ENCODE data around the gene LRP5.

DNA sequence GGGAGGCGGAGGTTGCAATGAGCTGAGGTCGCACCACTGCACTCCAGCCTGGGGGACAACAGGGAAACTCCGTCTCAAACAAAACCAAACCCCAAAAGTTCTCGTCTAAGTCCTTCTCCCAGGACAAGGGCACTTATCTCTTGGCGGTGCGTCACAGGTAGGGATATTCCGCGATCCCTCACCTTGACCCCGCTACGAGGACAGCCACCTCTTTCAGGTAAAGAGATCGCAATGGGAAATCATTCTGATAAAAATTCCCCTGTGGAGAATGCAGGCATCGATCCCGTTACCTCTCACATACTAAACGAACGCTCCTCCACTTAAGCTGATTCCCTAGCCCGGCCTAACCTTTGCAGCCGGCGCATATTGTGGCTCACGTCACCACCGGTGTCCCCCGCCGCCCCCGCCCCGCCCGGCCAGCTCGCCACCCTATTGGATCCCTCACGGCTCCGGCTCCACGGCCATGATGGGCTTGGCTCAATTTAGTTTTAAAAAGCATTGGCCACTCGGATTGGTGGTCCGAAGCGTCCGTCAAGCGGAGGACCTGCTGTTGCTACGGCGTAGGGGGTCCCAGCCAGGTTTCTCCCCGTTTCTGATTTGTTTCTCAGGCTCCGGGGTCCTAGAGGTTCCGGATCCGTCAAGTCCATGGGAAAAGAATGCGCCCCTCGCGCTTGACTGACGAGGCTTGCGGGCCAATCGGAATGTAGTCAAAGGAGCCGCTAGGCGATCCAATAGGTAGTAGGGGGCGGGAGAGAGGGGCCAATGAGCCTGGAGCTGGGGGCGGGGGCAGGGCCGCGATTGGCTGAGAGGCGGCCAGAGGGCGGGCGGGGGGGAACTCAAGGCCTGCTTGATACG is 147.7 kb downstream of the LRP5 start:
- peak in 3 of 7 experiments; percentile 22 to 36 (median 36) for TF ChIP-seq CTCF (IDR thresholded peaks at IDR 0.05)
- peak in 1 of 3 donors; percentile 34 for TF ChIP-seq POLR2A (IDR thresholded peaks at IDR 0.05)
